PFSK-1 (cell line): Measurements from ENCODE around the gene METTL6.

Source experiments
- FOXP2 ChIP-seq: optimal IDR thresholded peaks from 2 replicates; pipeline ENCODE3; 2011; ENCODE audit warnings: borderline replicate concordance, control low read depth, inconsistent platforms; ENCODE audit not compliant: insufficient read depth; ENCODE audit errors: extremely low read length, extremely low read depth
- POLR2AphosphoS5 ChIP-seq: IDR thresholded peaks from 2 replicates; pipeline ENCODE4 v1.6.1; 2012; ENCODE audit warnings: low read depth, mild to moderate bottlenecking, control low read depth, low read length, moderate library complexity
- SIN3A ChIP-seq: IDR thresholded peaks from 2 replicates; pipeline ENCODE4 v1.6.1; 2012; ENCODE audit warnings: mild to moderate bottlenecking, low read length, moderate library complexity, borderline replicate concordance; ENCODE audit not compliant: insufficient read depth
- TAF1 ChIP-seq: IDR thresholded peaks from 2 replicates; pipeline ENCODE4 v1.6.1; 2012; ENCODE audit warnings: low read length, control low read depth, borderline replicate concordance; ENCODE audit not compliant: insufficient read depth
- TF ChIP-seq, protein P1 (sequence below), 2 experiments: IDR thresholded peaks; 2 replicates each; pipeline versions ENCODE4 v1.6.1 to v1.8.0; 2011 to 2012; ENCODE audit warnings: low read depth in 2 of 2, low read length in 2 of 2, control low read depth in 1 of 2, inconsistent platforms in 1 of 2, mild to moderate bottlenecking in 1 of 2, moderate library complexity in 1 of 2; ENCODE audit not compliant: insufficient read depth in 1 of 2

The METTL6 gene

GRCh38 chr3:15385901-15386653, 41.3 kb downstream of the METTL6 start:
- no peak for TF ChIP-seq SIN3A
- TF ChIP-seq TAF1: no peak
- TF ChIP-seq, protein P1, sequence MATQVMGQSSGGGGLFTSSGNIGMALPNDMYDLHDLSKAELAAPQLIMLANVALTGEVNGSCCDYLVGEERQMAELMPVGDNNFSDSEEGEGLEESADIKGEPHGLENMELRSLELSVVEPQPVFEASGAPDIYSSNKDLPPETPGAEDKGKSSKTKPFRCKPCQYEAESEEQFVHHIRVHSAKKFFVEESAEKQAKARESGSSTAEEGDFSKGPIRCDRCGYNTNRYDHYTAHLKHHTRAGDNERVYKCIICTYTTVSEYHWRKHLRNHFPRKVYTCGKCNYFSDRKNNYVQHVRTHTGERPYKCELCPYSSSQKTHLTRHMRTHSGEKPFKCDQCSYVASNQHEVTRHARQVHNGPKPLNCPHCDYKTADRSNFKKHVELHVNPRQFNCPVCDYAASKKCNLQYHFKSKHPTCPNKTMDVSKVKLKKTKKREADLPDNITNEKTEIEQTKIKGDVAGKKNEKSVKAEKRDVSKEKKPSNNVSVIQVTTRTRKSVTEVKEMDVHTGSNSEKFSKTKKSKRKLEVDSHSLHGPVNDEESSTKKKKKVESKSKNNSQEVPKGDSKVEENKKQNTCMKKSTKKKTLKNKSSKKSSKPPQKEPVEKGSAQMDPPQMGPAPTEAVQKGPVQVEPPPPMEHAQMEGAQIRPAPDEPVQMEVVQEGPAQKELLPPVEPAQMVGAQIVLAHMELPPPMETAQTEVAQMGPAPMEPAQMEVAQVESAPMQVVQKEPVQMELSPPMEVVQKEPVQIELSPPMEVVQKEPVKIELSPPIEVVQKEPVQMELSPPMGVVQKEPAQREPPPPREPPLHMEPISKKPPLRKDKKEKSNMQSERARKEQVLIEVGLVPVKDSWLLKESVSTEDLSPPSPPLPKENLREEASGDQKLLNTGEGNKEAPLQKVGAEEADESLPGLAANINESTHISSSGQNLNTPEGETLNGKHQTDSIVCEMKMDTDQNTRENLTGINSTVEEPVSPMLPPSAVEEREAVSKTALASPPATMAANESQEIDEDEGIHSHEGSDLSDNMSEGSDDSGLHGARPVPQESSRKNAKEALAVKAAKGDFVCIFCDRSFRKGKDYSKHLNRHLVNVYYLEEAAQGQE (IDR thresholded peaks at IDR 0.05; ENCODE audit: insufficient read depth in 1 of 2, low read depth in 2 of 2, low read length in 2 of 2): no peak
- no peak for TF ChIP-seq POLR2AphosphoS5
- no peak for TF ChIP-seq FOXP2

GRCh38 chr3:15384510-15385237, 42.7 kb downstream of the METTL6 start:
- no peak for TF ChIP-seq TAF1
- TF ChIP-seq FOXP2: no peak
- TF ChIP-seq, protein P1 (IDR thresholded peaks at IDR 0.05; ENCODE audit: insufficient read depth in 1 of 2, low read depth in 2 of 2, low read length in 2 of 2): no peak
- no peak for TF ChIP-seq SIN3A
- no peak for TF ChIP-seq POLR2AphosphoS5

DNA sequence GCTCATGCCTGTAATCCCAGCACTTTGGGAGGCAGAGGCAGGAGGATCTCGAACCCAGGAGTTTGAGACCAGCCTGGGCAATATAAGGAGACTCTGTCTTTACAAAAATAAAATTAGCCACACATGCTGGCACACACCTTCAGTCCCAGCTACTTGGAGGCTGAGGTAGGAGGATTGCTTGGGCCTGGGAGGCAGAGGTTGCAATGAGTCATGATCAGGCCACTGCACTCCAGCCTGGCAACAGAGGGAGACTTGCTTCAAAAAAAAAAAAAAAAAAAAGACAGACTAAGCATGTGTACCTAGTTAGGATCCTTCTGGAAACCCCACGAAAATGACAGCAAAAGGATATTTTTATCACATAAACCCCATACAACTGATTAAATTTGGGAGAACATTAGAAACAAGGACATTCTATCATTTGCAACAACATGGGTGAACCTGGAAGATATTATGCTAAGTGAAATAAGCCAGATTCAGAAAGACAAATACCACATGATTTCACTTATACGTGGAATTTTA, 44.9 kb downstream of the METTL6 start:
- no peak for TF ChIP-seq POLR2AphosphoS5
- TF ChIP-seq FOXP2: no peak
- TF ChIP-seq TAF1: no peak
- TF ChIP-seq SIN3A: no peak
- TF ChIP-seq, protein P1 (IDR thresholded peaks at IDR 0.05; ENCODE audit: insufficient read depth in 1 of 2, low read depth in 2 of 2, low read length in 2 of 2): no peak

DNA sequence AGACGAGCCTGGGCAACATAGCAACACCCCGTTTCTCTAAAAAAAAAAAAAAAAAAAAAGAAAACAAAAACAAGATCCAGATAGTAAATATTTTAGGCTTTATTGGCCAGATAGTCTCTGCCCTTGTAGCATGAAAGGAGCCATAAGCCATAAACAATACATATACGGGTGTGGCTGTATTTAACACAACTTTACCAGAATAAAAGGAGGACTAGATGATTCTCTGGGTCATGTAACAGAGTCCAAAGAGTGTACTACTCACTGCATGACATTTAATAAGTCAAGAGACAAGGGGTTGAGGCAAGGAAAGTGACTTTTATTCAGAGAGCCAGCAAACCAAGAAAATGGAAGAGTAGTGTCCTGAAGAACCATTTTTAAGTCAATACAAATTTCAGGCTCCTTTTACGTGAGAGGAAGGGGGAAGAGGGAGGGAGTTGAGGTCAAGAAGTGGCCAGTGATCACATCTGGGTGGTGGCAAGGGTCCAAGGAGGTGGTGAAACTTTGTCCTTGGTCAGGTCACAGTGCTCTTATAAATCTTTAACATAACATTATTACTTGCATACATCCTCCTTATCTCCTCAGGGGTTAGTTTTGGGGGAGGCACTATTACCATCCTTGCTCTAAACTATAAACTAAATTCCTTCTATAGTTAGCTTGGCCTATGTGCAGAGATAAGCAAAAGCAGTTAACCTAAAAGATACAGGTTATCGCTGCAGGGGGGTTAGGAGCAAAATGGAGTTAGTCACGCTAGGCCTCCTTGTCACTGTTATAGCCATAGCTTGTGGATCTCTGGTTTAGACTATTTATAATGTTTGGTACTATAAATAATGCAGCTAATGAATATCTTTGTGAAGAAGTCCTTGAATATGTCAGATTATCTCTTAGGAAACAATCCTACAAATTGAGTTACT, 46.1 kb downstream of the METTL6 start:
- TF ChIP-seq POLR2AphosphoS5: no peak
- no peak for TF ChIP-seq SIN3A
- TF ChIP-seq TAF1: no peak
- TF ChIP-seq FOXP2: no peak
- TF ChIP-seq, protein P1 (IDR thresholded peaks at IDR 0.05; ENCODE audit: insufficient read depth in 1 of 2, low read depth in 2 of 2, low read length in 2 of 2): no peak
